Smooth muscle cell of the coronary artery (primary cell): ENCODE data around the gene EMID1. TPM values are rescaled to one million over a fixed set of nuclear protein-coding genes. Genes with fewer than 3 reads are reported as not detected.

Experiments
- total RNA-seq: library from RNA; depleted of rRNA; stranded (reverse); fragments of >200 nt; gene quantifications from 2 replicates; pipeline ENCODE4 v1.2.3, GENCODE V29; 2014; ENCODE audit warnings: low replicate concordance

Gene EMID1
- 0.08 and 0.23 TPM in 2 replicates for total RNA-seq

GRCh38 chr22:29205594-29206371, at the start of gene EMID1:
Gene EMID1 (plus strand): TSS chr22:29205896. CDS start chr22:29206039, 143 bp downstream.

GRCh38 chr22:29267858-29268510, 62.3 kb downstream of the EMID1 start, which contains the start of the genes EWSR1 and RHBDD3:
Gene EWSR1 (plus strand): TSS chr22:29268268. CDS start chr22:29268337, 69 bp downstream.
Gene RHBDD3 (minus strand): TSS chr22:29267981. CDS start chr22:29265626, 2,355 bp downstream.

GRCh38 chr22:29306175-29306834, 100.6 kb downstream of the EMID1 start, which contains the start of gene GAS2L1:
Gene GAS2L1 (plus strand): TSS chr22:29306650. CDS start chr22:29308106, 1,456 bp downstream.

Other genes with a start within 250 kb of the EMID1 start
- 0.35 TPM in 1 of 2 replicates, not detected in the other for gene C22orf31, start 144.1 kb upstream of the EMID1 start, total RNA-seq
- 0.98 and 8.8 TPM in 2 replicates for gene KREMEN1, start 132.9 kb upstream of the EMID1 start, total RNA-seq
- 6.8 and 16.2 TPM in 2 replicates for gene RHBDD3, start 62.1 kb downstream of the EMID1 start, total RNA-seq
- 110 and 151 TPM in 2 replicates for gene EWSR1, start 62.4 kb downstream of the EMID1 start, total RNA-seq
- 5.9 TPM in 2 replicates for gene GAS2L1, start 100.8 kb downstream of the EMID1 start, total RNA-seq
- under 0.01 TPM in 1 of 2 replicates, not detected in the other for gene RASL10A, start 109.8 kb downstream of the EMID1 start, total RNA-seq
- gene AP1B1, start 182.7 kb downstream of the EMID1 start, total RNA-seq, result 49.4 and 68.6 TPM in 2 replicates
- gene RFPL1, start 232.7 kb downstream of the EMID1 start, total RNA-seq, result not detected in 2 replicates